Muscle of back (tissue), 11 donors: ENCODE data around the gene NUP54. TPM values are rescaled to one million over a fixed set of nuclear protein-coding genes. Genes with fewer than 3 reads are reported as not detected.

Experiments
- DNase-seq, 3 donors: peaks; one replicate each; pipeline versions ENCODE4 v3.0.0 to v3.0.0-alpha.2; 2013
- polyA plus RNA-seq, 10 donors: library from polyadenylated mRNA; unstranded; fragments of 120-200 nt; gene quantifications; one replicate each; pipeline ENCODE4 v1.2.1, GENCODE V29; 2013; ENCODE audit not compliant: insufficient read length in 10 of 10

NUP54 gene
- polyA plus RNA-seq, 10 donors = 28.7 to 67.6 (median 39.1) TPM

DNA sequence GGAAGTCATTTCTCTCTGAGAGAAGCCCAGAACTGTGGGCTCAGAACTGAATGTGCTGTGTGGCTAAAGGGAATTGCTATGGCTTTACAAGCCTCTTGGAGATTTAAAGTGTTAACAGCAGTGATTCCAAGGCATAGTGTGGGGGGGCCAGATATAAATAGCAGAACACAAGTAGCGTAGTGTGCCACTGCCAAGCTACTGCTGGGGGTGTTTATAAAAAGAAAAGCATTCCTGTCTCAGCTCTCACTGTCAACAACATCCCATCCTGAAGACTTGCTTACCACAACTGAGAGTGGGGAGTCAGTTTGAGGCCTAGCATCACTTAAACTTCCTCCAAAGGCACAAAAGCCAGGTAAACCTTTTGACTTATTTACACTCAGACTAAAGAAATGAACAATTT lies 73.7 kb downstream of the NUP54 start, which contains the start of gene ART3:
Gene ART3, plus strand, starts transcription at position 242 of the 400 bp plus-strand sequence. CDS start 1,181 bp downstream, outside the sequence.
- DNase-seq = peak; percentile 16 to 57 (median 23)

DNA sequence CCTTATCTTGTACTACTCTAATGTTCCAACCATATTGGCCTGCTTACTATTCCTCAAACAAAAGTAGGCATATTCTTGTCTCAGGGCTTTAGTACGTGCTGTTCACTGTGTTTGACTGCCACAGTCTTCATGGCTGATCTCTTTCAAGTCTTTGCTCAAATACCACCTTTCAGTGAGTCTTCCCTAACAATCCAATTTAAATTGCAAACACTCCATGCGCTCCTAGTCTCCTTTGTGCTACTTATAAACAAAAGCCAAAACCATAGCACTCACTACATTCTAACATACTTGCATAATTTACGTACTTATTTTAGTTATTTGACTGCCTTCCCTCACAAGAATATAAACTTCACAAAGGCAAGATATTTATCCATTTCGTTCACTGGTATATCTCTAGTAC lies 75.4 kb downstream of the NUP54 start:
- DNase-seq = no peak

DNA sequence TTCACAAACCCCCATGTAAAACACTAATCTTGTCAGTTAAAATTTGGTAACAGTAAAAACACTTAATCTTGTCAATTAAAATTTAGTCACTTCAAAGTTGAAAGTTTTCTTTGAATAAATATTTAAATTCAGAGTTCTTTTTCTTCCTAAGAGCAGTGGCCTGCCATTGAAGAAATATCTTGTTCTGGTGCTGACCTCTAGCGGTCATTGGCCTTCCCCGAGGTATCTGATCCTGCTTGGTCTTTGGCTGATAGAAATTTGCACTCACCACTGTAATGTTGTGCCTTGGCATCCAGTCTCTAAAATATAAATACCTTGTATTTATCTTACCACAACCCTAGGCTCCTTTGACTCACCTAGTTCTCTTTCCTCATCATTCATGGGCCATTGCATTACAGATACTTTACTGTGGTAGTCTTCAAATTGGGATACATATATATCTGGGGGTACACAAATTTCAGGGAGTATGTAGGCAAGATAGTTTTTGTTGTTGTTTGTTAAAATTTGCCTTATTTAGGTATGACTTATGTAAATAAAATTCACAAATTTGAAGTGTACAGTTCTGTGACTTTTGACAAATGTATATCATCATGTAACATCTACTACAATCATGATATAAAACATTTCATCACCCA lies 80.4 kb downstream of the NUP54 start:
- peak; percentile 72 to 86 (median 79) for DNase-seq

DNA sequence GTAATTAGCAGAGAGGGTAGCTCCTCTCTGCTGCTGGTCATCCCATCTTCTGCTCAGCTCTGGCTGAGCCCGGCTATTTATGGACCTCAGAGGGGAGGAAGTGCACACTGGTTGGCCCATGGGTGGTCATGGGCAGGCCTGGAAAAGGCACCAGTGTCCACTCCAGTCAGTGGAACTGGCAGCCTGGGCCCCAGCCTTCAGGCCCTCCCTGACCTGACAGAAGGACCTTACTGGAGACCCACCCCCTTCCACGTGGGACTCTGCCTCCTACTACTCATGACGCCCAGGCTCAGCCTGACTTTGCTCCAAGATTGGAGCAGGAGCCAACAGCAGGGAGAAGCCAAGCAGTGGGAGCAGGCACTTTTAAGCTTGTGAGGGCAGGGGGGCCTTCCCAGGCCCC lies 81.7 kb downstream of the NUP54 start:
- DNase-seq = no peak

Other genes starting within 250 kb of the NUP54 start
- under 1 TPM in 3 of 10 donors, not detected in 7; 0.07 to 0.54 (median 0.13) TPM for gene PPEF2, start 245.9 kb downstream of the NUP54 start, polyA plus RNA-seq
- 10 to 100 TPM in 8 of 10 donors, 1 to 10 TPM in 2; 8.6 to 18.6 (median 13.5) TPM for gene NAAA, start 207.4 kb downstream of the NUP54 start, polyA plus RNA-seq
- gene SDAD1, start 157.5 kb downstream of the NUP54 start, polyA plus RNA-seq = 10 to 100 TPM; 24.7 to 33.6 (median 28.5) TPM
- under 1 TPM in 9 of 10 donors, not detected in 1; 0.04 to 0.59 (median 0.20) TPM for gene CXCL9, start 140.9 kb downstream of the NUP54 start, polyA plus RNA-seq
- under 1 TPM in 8 of 10 donors, not detected in 2; 0.26 to 0.73 (median 0.40) TPM for gene CXCL10, start 124.9 kb downstream of the NUP54 start, polyA plus RNA-seq
- gene CXCL11, start 112.3 kb downstream of the NUP54 start, polyA plus RNA-seq = under 1 TPM in 2 of 10 donors, not detected in 8; 0.13 to 0.34 TPM
- 10 to 100 TPM; 13.4 to 45.6 (median 26.2) TPM for gene ART3, start 73.7 kb downstream of the NUP54 start, polyA plus RNA-seq
- 100 to 1,000 TPM; 115 to 156 (median 139) TPM for gene SCARB2, start 65.4 kb upstream of the NUP54 start, polyA plus RNA-seq
- 1 to 10 TPM in 9 of 10 donors, under 1 TPM in 1; 0.52 to 3.4 (median 1.7) TPM for gene FAM47E, start 103.3 kb upstream of the NUP54 start, polyA plus RNA-seq
- 10 to 100 TPM; 17.8 to 57.9 (median 39.7) TPM for gene STBD1, start 158.3 kb upstream of the NUP54 start, polyA plus RNA-seq